ENCODE measurements around the gene SPDYE1. TPM values are rescaled to one million over a fixed set of nuclear protein-coding genes. Genes with fewer than 3 reads are reported as not detected.

SPDYE1 gene, protein sequence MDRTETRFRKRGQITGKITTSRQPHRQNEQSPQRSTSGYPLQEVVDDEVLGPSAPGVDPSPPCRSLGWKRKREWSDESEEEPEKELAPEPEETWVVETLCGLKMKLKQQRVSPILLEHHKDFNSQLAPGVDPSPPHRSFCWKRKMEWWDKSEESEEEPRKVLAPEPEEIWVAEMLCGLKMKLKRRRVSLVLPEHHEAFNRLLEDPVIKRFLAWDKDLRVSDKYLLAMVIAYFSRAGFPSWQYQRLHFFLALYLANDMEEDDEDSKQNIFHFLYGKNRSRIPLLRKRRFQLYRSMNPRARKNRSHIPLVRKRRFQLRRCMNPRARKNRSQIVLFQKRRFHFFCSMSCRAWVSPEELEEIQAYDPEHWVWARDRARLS
- not detected in 5 replicates for total RNA-seq (2022; extraction: Qiagen RNA extraction; ENCODE audit: low read depth)

DNA sequence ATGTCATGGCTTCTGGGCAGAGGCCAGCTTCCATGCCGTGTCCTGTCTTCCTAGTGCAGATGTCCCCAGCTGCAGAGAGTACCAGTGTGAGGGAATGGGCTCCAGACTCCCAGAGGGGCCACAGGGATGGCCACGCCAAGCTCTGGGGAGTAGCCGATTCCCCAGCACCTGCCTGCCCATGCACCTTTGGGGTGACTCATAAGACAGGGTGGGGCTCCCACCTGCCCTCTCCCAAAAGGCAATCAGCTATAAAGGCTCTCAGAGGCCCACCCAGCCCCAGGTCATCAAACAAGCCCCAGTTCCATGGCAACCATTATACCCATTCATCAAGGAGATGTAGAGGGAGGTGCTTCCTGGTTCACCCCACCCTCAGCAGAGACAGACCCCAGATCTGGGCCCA lies at the start of gene SPDYE1:
TSS of gene SPDYE1 (plus strand) at position 366 of the 400 bp plus-strand sequence. CDS start 2,053 bp downstream, outside the sequence.

DNA sequence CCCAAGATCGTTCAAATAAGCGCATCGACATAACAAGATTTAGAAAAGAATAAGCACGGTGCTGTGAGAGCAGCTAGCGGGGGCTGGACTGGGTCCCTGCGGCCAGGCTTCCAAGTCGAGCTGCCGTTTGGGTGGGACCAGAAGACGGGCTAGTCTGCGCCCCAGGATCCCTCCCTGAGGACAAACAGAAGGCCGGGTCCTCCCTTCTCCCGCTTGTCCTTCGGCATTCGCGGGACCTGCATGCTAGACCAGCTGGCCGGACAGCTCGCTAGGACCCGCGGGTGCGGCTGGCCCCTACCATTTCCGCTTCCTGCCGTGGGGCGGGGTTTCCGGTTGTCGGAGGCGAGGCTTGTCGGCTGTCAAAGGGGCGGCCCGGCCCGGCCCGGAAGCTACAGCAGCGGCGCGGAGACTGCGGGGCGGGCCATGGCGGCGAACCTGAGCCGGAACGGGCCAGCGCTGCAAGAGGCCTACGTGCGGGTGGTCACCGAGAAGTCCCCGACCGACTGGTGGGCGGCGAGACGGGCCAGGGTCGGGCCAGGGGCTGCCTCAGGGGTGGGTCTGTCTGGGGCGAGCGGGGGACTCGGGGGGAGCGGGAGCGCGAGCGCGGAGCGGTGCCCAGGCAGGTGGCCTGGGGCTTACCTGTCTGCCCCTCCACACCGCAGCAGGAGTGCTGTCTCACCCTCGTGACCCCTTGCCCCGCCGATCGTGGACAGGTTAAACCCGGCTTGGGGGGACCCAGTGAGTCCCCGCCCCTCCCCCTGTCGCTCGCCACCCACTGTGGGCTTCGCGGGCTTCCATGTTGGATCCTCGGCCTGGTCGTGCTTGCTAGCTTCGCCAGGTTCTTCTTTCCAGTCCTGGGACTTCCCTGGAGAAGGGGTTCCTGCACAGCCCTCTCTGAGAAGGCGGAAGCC lies 46.9 kb downstream of the SPDYE1 start, which contains the start of gene DBNL:
TSS of gene DBNL (plus strand) at position 388 of the 911 bp plus-strand sequence. CDS start at position 424, 36 bp downstream.

Other genes starting within 250 kb of the SPDYE1 start
- 72.7 to 85.8 TPM (median 77.5 TPM) in 5 replicates for gene BLVRA, start 239.2 kb upstream of the SPDYE1 start, total RNA-seq (2022; extraction: Qiagen RNA extraction; ENCODE audit: low read depth)
- gene MRPS24, start 128.4 kb upstream of the SPDYE1 start, total RNA-seq (2022; extraction: Qiagen RNA extraction; ENCODE audit: low read depth): 239 to 271 TPM (median 252 TPM) in 5 replicates
- gene URGCP, start 91.3 kb upstream of the SPDYE1 start, total RNA-seq (2022; extraction: Qiagen RNA extraction; ENCODE audit: low read depth): 25.8 to 28.7 TPM (median 27.5 TPM) in 5 replicates
- 6.7 to 11.7 TPM (median 10.7 TPM) in 5 replicates for gene UBE2D4, start 71.5 kb upstream of the SPDYE1 start, total RNA-seq (2022; extraction: Qiagen RNA extraction; ENCODE audit: low read depth)
- 62.4 to 69.5 TPM (median 65.4 TPM) in 5 replicates for gene DBNL, start 46.8 kb downstream of the SPDYE1 start, total RNA-seq (2022; extraction: Qiagen RNA extraction; ENCODE audit: low read depth)
- gene PGAM2, start 67.7 kb downstream of the SPDYE1 start, total RNA-seq (2022; extraction: Qiagen RNA extraction; ENCODE audit: low read depth): not detected in 5 replicates
- gene POLM, start 84.6 kb downstream of the SPDYE1 start, total RNA-seq (2022; extraction: Qiagen RNA extraction; ENCODE audit: low read depth): 5.1 to 8.1 TPM (median 7.3 TPM) in 5 replicates
- 0.14 to 0.21 TPM in 2 of 5 replicates, not detected in the others for gene AEBP1, start 106.4 kb downstream of the SPDYE1 start, total RNA-seq (2022; extraction: Qiagen RNA extraction; ENCODE audit: low read depth)
- gene POLD2, start 125.7 kb downstream of the SPDYE1 start, total RNA-seq (2022; extraction: Qiagen RNA extraction; ENCODE audit: low read depth): 145 to 166 TPM (median 162 TPM) in 5 replicates
- gene MYL7, start 143.4 kb downstream of the SPDYE1 start, total RNA-seq (2022; extraction: Qiagen RNA extraction; ENCODE audit: low read depth): not detected in 5 replicates
- not detected in 5 replicates for gene GCK, start 191.5 kb downstream of the SPDYE1 start, total RNA-seq (2022; extraction: Qiagen RNA extraction; ENCODE audit: low read depth)
- 114 to 129 TPM (median 120 TPM) in 5 replicates for gene YKT6, start 203.1 kb downstream of the SPDYE1 start, total RNA-seq (2022; extraction: Qiagen RNA extraction; ENCODE audit: low read depth)

Data from A549 treated with GW870086 at 1 μM for 4 hours (cell line).